T-helper 2 cell treated with Interferon-gamma antibody and Interleukin-4, amounts not matched to agents 5 μg/mL and 100 μg/mL, for 36 hours (primary cell): ENCODE data around the gene DCLRE1A.

ENCODE experiments used
- DNase-seq: peaks from one replicate; pipeline ENCODE4 v3.0.0; 2021; ENCODE audit warnings: low spot score
- H3K27ac Mint-ChIP-seq: one replicate; pipeline ENCODE4 v1.8.0; 2021; ENCODE audit warnings: mild to moderate bottlenecking, mixed read lengths
- H3K27me3 Mint-ChIP-seq: one replicate; pipeline ENCODE4 v1.8.0; 2021; ENCODE audit warnings: low read depth, mixed read lengths
- H3K36me3 Mint-ChIP-seq: one replicate; pipeline ENCODE4 v1.8.0; 2021; ENCODE audit warnings: low read depth, mixed read lengths
- H3K4me1 Mint-ChIP-seq: one replicate; pipeline ENCODE4 v1.8.0; 2021; ENCODE audit warnings: low read depth, mixed read lengths
- H3K4me3 Mint-ChIP-seq: one replicate; pipeline ENCODE4 v1.8.0; 2022; ENCODE audit warnings: mild to moderate bottlenecking, moderate library complexity, mixed read lengths
- H3K9me3 Mint-ChIP-seq: one replicate; pipeline ENCODE4 v1.8.0; 2021; ENCODE audit warnings: mixed read lengths

Gene DCLRE1A

DNA sequence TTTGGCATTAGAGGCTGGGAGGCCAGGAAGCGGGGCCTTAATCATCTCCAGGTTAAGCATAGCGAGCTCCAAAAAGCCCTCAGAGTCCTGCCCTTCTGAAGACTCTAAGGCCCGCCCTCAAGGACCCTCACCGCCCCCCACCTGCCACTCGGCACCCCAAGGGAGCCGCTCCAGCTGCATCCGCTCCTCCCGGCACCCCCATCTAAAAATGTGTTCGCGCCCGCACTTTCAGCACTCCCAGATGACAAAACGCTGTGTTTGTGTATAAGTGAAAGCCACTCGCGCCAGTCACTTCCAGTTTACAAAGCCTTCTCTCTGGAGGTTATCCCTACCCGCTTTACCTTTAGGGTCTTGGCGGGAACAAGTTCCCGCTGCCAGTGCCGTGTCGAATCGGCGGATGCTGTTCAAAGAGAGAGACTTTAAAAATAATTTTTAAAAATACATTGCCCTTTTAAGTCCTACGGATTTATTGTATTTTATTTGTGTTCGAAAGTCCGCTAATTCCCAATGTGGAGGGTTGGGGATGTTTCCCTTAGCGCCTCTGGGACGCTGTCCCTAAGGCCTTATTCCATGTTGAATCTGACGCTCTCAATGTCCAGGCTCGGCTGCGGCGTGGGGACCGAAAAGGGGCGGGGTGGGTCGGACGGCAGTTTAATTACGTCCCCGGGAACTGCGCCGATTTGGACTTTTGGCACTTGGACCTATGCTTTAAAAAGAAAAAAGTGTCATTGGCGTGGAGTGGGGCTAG lies at the start of gene DCLRE1A, which contains the start of gene NHLRC2:
Gene DCLRE1A (minus strand): TSS at position 70 of the 748 bp plus-strand sequence. CDS start 900 bp downstream, outside the sequence.
Gene NHLRC2 (plus strand): TSS at position 649 of the 748 bp plus-strand sequence. CDS start 212 bp downstream, outside the sequence.
- Mint-ChIP-seq H3K4me3 (peak within 1 kb of the TSS; percentile 98), H3K4me1 (peaks cover 45% of the 10 kb centered on the region), H3K27ac (peak within 1 kb of the TSS; percentile 95), H3K36me3 (peaks cover 29% of the 10 kb centered on the region), H3K27me3 (no peaks in the 10 kb centered on the region), H3K9me3 (no peaks in the 10 kb centered on the region)
- peak; percentile 50 for DNase-seq

- H3K27ac Mint-ChIP-seq, result no peak overlapping the region
- no peaks in the 10 kb centered on the region for H3K4me1 Mint-ChIP-seq
- no peak for DNase-seq
Observed at GRCh38 chr10:113899952-113900598, 46.2 kb upstream of the DCLRE1A start.

DNA sequence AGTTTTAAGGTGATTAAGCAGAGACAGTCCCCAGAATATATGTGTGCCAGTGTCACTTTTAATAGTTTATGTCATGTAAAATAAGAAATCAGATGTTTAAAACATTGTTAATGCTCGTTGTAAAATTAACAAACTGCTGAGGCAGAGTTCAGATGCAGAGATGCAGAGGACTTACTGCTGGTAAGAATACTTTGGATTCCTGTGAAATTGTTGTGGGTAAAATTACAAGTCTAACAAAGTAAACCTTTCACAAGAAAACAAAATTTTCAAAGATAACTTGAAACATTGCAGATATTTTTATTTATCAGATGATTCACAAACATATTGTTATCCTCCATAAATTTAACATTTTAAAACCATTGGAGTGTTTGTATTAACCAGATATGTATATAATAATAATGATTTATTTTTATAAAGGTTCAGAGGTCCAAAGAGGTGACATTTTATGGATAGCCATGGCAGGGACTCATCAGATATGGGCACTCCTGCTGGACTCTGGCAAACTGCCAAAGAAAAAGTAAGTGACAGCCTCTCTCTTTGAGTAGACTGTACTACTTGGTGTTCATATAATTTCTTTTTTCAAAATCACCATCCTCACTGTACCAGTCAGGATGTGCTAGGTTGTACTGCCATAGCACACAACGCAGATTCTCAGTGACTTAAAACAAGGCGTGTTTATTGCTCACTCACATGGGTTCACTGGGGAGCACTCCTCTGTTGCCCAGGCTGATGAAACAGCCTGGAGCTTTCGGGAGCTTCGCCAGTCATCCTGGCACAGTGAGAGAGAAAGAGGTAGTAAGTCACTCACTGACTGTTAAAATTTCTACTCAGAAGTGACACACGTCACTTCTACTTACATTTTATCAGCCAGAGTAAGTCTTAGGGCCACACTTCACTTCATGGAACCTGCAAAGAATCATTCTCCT lies 44.1 kb upstream of the DCLRE1A start:
- DNase-seq, result no peak
- Mint-ChIP-seq H3K9me3 (no peaks in the 10 kb centered on the region), H3K4me3 (no peak overlapping the region), H3K27me3 (no peaks in the 10 kb centered on the region), H3K36me3 (peaks cover 24% of the 10 kb centered on the region), H3K4me1 (no peaks in the 10 kb centered on the region), H3K27ac (no peak overlapping the region)

More at GRCh38 chr10:113899952-113900598, 46.2 kb upstream of the DCLRE1A start:
- Mint-ChIP-seq H3K27me3 (no peaks in the 10 kb centered on the region), H3K9me3 (no peaks in the 10 kb centered on the region), H3K36me3 (peaks cover 37% of the 10 kb centered on the region), H3K4me3 (no peak overlapping the region)

- H3K27ac Mint-ChIP-seq, result no peak overlapping the region
- H3K36me3 Mint-ChIP-seq, result peaks cover 16% of the 10 kb centered on the region
- H3K27me3 Mint-ChIP-seq, result no peaks in the 10 kb centered on the region
- no peak overlapping the region for H3K4me3 Mint-ChIP-seq
- H3K4me1 Mint-ChIP-seq, result no peaks in the 10 kb centered on the region
- DNase-seq, result no peak
- H3K9me3 Mint-ChIP-seq, result no peaks in the 10 kb centered on the region
Observed at GRCh38 chr10:113895018-113895417, 41.1 kb upstream of the DCLRE1A start.

DNA sequence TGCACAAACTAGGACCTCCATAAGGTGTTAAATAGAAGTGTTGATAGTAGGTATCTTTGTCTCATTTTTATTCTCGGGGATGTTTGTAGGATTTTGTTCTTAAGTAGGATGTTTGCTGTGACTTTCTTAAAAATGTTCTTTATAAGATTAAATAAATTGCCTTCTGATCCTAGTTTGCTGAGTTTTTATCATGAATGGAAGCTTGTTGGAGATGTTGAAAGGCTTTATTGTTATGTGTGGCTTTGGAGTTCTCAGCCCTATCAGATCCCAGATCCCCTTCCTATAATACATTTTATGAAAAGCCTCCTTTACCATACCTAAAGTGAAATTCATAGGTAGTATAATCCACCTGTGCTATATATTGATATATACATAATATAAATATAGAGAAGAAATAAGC lies 40.7 kb upstream of the DCLRE1A start:
- Mint-ChIP-seq H3K4me1 (peaks cover 1% of the 10 kb centered on the region), H3K4me3 (no peak overlapping the region), H3K27me3 (no peaks in the 10 kb centered on the region), H3K9me3 (no peaks in the 10 kb centered on the region), H3K36me3 (peaks cover 19% of the 10 kb centered on the region), H3K27ac (no peak overlapping the region)
- DNase-seq, result no peak

DNA sequence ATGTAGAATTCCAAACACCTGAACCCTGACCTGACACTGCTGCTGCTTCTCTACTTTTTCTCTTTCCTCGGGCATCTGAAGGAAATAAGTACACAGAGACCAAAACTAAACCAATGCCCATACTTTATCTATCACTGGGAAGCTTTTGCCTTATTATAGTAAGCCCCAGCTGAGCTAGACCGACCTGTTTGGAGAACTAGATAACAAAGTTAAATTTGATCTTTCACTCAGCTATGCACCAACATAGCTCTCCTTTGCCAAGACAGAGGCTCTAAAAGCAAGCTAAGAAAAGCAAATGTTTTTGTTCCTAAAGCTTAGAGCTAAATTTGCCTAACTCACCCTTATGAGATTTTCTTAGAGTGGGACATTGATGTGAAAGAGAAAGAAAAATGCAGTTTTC lies 39.7 kb upstream of the DCLRE1A start:
- H3K9me3 Mint-ChIP-seq, result no peaks in the 10 kb centered on the region
- no peak overlapping the region for H3K4me3 Mint-ChIP-seq
- H3K27me3 Mint-ChIP-seq, result no peaks in the 10 kb centered on the region
- no peak for DNase-seq
- H3K27ac Mint-ChIP-seq, result no peak overlapping the region
- peaks cover 20% of the 10 kb centered on the region for H3K36me3 Mint-ChIP-seq
- H3K4me1 Mint-ChIP-seq, result peaks cover 2% of the 10 kb centered on the region

DNA sequence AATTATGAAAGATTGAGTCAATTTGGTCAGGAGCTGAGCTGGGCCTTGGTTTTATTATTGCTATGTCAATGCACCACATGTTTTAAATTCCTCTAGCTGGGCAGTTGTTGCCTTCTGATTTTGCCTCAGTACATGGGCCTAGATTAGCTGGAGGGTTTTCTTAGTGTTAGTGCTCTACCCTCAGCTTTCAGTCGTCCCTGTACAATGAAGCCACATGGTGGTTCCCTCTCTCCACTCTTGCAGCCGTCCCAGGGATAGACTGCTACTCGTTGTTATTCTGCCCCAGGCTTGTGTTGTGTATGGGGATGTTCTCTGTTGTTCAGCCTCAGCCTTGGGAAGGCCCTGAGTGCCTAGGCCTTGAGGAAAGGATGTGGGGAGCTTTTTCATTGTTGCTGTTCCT lies 37.6 kb upstream of the DCLRE1A start:
- Mint-ChIP-seq H3K4me3 (no peak overlapping the region), H3K27ac (no peak overlapping the region), H3K36me3 (peaks cover 32% of the 10 kb centered on the region), H3K4me1 (peaks cover 2% of the 10 kb centered on the region), H3K27me3 (no peaks in the 10 kb centered on the region), H3K9me3 (no peaks in the 10 kb centered on the region)
- no peak for DNase-seq

DNA sequence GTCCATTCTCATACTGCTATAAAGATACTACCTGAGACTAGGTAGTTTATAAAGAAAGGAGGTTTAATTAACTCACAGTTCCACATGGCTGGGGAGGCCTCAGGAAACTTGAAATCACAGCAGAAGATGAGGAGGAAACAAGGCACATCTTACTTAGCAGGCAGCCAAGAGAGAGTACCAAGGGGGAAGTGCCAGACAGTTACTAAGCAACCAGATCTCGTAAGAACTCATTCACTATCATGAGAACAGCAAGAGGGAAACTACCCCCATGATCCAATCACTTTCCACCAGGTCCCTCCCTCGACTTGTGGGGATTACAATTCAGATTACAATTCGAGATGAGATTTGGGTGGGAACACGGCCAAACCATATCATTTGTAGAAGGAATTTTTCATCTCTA lies 36.9 kb upstream of the DCLRE1A start:
- Mint-ChIP-seq H3K9me3 (no peaks in the 10 kb centered on the region), H3K27ac (no peak overlapping the region), H3K4me1 (peaks cover 2% of the 10 kb centered on the region), H3K4me3 (no peak overlapping the region), H3K27me3 (no peaks in the 10 kb centered on the region), H3K36me3 (peaks cover 39% of the 10 kb centered on the region)
- DNase-seq, result no peak

DNA sequence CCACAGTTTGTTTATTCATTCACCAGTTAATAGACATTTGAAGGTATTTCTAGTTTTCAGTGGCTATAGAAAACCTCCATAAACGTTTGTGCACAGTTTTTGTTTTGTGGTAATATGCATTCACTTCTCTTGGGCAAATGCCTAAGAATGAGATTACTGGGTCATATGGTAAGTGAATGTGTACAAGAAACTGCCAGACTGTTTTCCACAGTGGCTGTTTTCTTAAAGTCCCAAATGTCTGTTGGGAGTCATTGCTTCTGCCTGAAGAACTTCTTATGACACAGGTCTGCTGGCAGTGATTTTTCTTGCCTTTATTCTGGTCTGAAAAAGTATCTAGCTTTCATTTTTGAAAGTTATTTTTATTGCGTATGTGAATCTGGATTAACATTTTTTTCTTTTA lies 36.0 kb upstream of the DCLRE1A start:
- H3K36me3 Mint-ChIP-seq, result peaks cover 39% of the 10 kb centered on the region
- no peak overlapping the region for H3K27ac Mint-ChIP-seq
- no peak for DNase-seq
- H3K27me3 Mint-ChIP-seq, result no peaks in the 10 kb centered on the region
- H3K4me3 Mint-ChIP-seq, result no peak overlapping the region
- peaks cover 2% of the 10 kb centered on the region for H3K4me1 Mint-ChIP-seq
- H3K9me3 Mint-ChIP-seq, result no peaks in the 10 kb centered on the region

DNA sequence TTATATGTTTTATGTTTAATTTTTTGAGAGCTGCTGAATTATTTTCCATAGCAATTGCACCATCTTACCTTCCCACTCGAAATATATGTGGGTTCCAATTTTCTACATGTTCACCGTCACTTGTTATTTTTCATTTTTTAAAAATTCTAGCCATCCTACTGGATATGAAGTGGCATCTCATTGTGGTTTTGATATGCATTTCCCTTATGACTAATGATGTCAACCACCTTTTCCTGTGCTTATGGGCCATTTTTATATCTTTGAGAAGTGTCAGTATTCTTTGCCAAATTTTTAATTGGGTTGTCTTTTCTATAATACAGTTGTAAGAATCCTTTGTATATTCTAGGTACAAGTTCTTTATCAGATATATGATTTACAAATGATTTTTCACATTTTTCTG lies 28.4 kb upstream of the DCLRE1A start:
- DNase-seq, result no peak
- Mint-ChIP-seq H3K27ac (no peak overlapping the region), H3K4me1 (peaks cover 14% of the 10 kb centered on the region), H3K36me3 (peaks cover 74% of the 10 kb centered on the region), H3K4me3 (no peak overlapping the region), H3K27me3 (no peaks in the 10 kb centered on the region), H3K9me3 (no peaks in the 10 kb centered on the region)

DNA sequence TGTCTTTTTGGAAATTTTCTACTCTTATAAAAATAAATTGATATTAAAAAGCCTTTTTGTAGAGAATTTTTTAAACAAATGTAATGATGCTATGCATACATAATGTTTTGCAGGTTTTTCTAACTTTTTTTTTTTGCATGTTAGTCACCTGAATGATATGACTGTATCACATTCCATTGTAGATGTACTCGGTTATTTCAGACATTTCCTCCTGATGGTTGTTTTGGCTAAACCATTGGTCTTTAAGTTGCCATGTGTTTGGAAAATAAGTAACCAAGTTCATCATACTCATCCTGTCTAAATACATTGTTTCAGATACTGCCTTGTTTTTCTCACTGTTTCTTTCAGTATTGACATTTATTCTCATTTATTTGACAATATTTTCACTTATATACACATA lies 26.4 kb upstream of the DCLRE1A start:
- no peaks in the 10 kb centered on the region for H3K9me3 Mint-ChIP-seq
- H3K4me1 Mint-ChIP-seq, result peaks cover 14% of the 10 kb centered on the region
- no peak overlapping the region for H3K4me3 Mint-ChIP-seq
- no peak for DNase-seq
- no peaks in the 10 kb centered on the region for H3K27me3 Mint-ChIP-seq
- H3K36me3 Mint-ChIP-seq, result peaks cover 61% of the 10 kb centered on the region
- H3K27ac Mint-ChIP-seq, result no peak overlapping the region

GRCh38 chr10:113879691-113880090 lies 25.8 kb upstream of the DCLRE1A start:
- no peak overlapping the region for H3K27ac Mint-ChIP-seq
- peaks cover 15% of the 10 kb centered on the region for H3K4me1 Mint-ChIP-seq
- DNase-seq, result no peak
- no peaks in the 10 kb centered on the region for H3K9me3 Mint-ChIP-seq
- H3K27me3 Mint-ChIP-seq, result no peaks in the 10 kb centered on the region
- no peak overlapping the region for H3K4me3 Mint-ChIP-seq
- peaks cover 61% of the 10 kb centered on the region for H3K36me3 Mint-ChIP-seq

- DNase-seq, result no peak
- Mint-ChIP-seq H3K4me3 (no peak overlapping the region), H3K27me3 (no peaks in the 10 kb centered on the region), H3K4me1 (peaks cover 2% of the 10 kb centered on the region), H3K27ac (no peak overlapping the region), H3K9me3 (peaks cover 10% of the 10 kb centered on the region), H3K36me3 (peaks cover 47% of the 10 kb centered on the region)
Observed at GRCh38 chr10:113876461-113876860, 22.6 kb upstream of the DCLRE1A start.

DNA sequence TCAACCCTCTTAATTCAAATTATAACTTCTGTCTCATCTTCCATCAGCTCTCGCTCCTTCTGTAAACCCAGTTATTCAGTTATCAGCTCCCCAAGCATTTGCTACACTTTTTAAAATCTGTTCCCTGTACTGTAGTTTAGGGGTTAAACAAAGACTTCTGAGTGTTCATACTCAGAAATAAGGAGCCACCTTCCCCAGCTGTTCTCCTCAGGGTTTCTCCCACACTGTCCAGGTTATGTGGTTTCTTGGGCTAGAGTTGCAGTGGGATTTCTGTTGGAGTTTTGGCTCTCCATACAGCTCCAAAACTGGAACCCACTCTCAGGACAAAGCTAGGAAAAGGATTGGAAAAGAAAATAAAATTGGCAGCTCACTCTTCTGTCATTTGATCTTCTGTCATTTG lies 21.3 kb upstream of the DCLRE1A start:
- peaks cover 46% of the 10 kb centered on the region for H3K36me3 Mint-ChIP-seq
- H3K27me3 Mint-ChIP-seq, result no peaks in the 10 kb centered on the region
- H3K27ac Mint-ChIP-seq, result no peak overlapping the region
- H3K4me1 Mint-ChIP-seq, result peaks cover 2% of the 10 kb centered on the region
- H3K4me3 Mint-ChIP-seq, result no peak overlapping the region
- DNase-seq, result no peak
- peaks cover 10% of the 10 kb centered on the region for H3K9me3 Mint-ChIP-seq
